Left lung (tissue), 10 donors: Measurements from ENCODE around the gene BAG3. TPM values are rescaled to one million over a fixed set of nuclear protein-coding genes. Genes with fewer than 3 reads are reported as not detected.
"Not testable (repeated sequence)": the region's sequence is repeated elsewhere in the genome, so short reads cannot be mapped to it uniquely, and the experiment has no call there.

ENCODE experiments used
- ATAC-seq: fragments of 200-7000 bp; cut with Tn5 transposase; one replicate; pipeline ENCODE4 v1.9.1; 2020; ENCODE audit warnings: moderate library complexity
- DNase-seq, 4 donors: peaks; one replicate each; pipeline ENCODE4 v3.0.0-alpha.2; 2013 to 2020
- H3K27ac ChIP-seq, 2 donors: fragments of 200-600 bp; sonication (generic) in 1 of 2; one replicate each; pipeline versions ENCODE4 v1.5.0 to v1.8.0; 2020 to 2021
- H3K27me3 ChIP-seq, 2 donors: fragments of 200-600 bp; sonication (generic) in 1 of 2; one replicate each; pipeline versions ENCODE4 v1.5.0 to v1.8.0; 2020 to 2021
- H3K36me3 ChIP-seq, 2 donors: fragments of 200-600 bp; sonication (generic) in 1 of 2; one replicate each; pipeline versions ENCODE4 v1.5.0 to v1.8.0; 2020 to 2021
- H3K4me1 ChIP-seq, 2 donors: fragments of 200-600 bp; one replicate each; pipeline ENCODE4 v1.8.0; 2021
- H3K4me3 ChIP-seq, 2 donors: fragments of 200-600 bp; sonication (generic) in 1 of 2; one replicate each; pipeline versions ENCODE4 v1.5.0 to v1.8.0; 2020 to 2021; ENCODE audit warnings: mild to moderate bottlenecking in 1 of 2
- H3K9me3 ChIP-seq, 2 donors: fragments of 200-600 bp; sonication (generic) in 1 of 2; one replicate each; pipeline versions ENCODE4 v1.5.0 to v1.8.0; 2020 to 2021
- intact Hi-C, 2 donors: fragments of 100-400 bp; cut with DNase I; formaldehyde crosslinking; loops; one replicate each; pipeline versions ENCODE4 v1.11.2 to v1.14.2; 2022
- polyA plus RNA-seq, 6 donors: library from polyadenylated mRNA; unstranded; fragments of 120-200 nt; gene quantifications; one replicate each; pipeline ENCODE4 v1.2.1, GENCODE V29; 2013; ENCODE audit not compliant: insufficient read length in 6 of 6
- total RNA-seq, 2 donors: library from RNA; stranded (reverse); fragmentation: NEBNext Ultra II Directional; extraction: Animal tissue kit (Norgen Biotek cat#: 25700); gene quantifications; one replicate each; pipeline ENCODE4 v1.2.1, GENCODE V29; 2021
- TF ChIP-seq, protein P1 (sequence below), 2 donors: fragments of 200-600 bp; sonication (generic) in 1 of 2; IDR thresholded peaks; one replicate each; pipeline versions ENCODE4 v1.5.0 to v1.8.0; 2021; ENCODE audit warnings: antibody characterized with exemption in 2 of 2
- donor health status: DM: no; HTN: yes; CAD: no.
- donor health status: DM: no; HTN: no; CAD: no.

Gene BAG3
- total and polyA plus RNA-seq, 8 donors, result 15.5 to 49.9 (median 19.6) TPM

DNA sequence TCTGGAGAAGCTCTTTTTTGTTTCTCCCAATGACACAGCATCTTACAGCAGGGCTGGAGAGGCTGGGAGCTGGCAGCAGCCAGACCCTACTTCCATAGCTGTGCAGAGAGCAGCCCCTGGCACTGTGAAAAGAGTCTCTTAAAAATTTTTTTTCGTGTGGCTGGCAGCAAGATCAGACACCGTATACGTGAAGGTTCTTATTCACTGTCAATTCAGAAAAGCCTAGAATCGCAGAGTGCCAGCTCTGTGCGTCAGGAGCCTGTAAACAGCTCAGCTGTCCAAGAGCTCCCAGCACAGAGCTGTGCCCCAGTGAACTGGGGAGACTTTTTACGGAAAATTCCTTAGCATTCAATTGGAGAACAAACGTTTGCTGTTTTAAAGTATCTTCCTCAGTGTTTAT is 6.5 kb downstream of the BAG3 start:
- Histone ChIP-seq H3K27me3 (peaks cover 0 to 5% of the 10 kb centered on the region in 2 donors), H3K4me3 (no peak overlapping the region), H3K27ac (peak overlapping the region; percentile 57 to 82), H3K9me3 (no peaks in the 10 kb centered on the region), H3K36me3 (peaks cover 0 to 15% of the 10 kb centered on the region in 2 donors), H3K4me1 (peaks cover 59 to 85% of the 10 kb centered on the region in 2 donors)
- ATAC-seq (peak; percentile 35), DNase-seq (no peak)
- intact Hi-C loops, result no loop called here
- TF ChIP-seq, protein P1, sequence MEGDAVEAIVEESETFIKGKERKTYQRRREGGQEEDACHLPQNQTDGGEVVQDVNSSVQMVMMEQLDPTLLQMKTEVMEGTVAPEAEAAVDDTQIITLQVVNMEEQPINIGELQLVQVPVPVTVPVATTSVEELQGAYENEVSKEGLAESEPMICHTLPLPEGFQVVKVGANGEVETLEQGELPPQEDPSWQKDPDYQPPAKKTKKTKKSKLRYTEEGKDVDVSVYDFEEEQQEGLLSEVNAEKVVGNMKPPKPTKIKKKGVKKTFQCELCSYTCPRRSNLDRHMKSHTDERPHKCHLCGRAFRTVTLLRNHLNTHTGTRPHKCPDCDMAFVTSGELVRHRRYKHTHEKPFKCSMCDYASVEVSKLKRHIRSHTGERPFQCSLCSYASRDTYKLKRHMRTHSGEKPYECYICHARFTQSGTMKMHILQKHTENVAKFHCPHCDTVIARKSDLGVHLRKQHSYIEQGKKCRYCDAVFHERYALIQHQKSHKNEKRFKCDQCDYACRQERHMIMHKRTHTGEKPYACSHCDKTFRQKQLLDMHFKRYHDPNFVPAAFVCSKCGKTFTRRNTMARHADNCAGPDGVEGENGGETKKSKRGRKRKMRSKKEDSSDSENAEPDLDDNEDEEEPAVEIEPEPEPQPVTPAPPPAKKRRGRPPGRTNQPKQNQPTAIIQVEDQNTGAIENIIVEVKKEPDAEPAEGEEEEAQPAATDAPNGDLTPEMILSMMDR (IDR thresholded peaks at IDR 0.05), result no peak

DNA sequence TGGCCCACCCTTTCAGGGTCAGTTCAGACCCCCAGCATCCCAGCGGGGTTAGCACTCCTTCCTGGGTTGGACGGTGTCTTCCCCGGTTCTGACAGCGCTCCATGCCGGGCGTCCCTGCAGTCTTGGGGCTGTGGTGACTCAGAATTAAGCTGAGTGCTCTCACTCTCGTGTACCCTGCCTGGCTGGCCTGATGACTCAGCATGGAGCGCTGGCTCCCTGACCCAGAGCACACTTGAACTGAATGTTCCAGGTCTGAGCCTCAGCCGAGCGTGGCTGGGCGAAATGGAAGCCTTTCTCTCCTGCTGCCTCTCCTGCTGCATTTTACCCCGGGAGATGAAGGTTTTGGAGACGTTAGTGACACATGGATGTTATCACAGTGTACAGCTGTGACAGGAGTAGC is 7.1 kb downstream of the BAG3 start:
- Histone ChIP-seq H3K27ac (peak overlapping the region; percentile 57 to 82), H3K27me3 (no peaks in the 10 kb centered on the region), H3K36me3 (peaks cover 0 to 15% of the 10 kb centered on the region in 2 donors), H3K9me3 (no peaks in the 10 kb centered on the region), H3K4me3 (no peak overlapping the region), H3K4me1 (peaks cover 55 to 85% of the 10 kb centered on the region in 2 donors)
- ATAC-seq (peak; percentile 89), DNase-seq (peak in 3 of 4 donors; percentile 38 to 92 (median 89))
- intact Hi-C loops, result no loop called here
- TF ChIP-seq, protein P1 (IDR thresholded peaks at IDR 0.05), result no peak

DNA sequence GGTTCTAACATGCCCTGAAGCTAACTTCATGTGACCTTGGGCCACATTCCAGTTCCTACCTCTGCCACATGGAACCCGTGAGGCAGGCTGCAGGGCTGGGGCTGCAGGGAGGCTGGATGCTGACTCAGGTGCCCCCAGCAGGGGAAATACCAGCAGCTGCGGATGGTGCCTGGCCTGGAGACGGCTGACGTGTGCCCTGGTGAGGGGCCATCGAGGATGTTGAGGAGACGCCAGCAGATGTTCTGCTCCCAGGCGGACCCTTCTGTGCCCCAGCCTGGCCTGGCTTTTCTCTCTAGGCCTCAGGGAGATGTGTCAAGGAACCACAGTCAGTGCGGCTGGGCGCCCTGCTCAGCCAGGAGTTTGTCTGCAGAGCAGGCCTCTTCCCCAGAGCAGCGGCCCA is 8.8 kb downstream of the BAG3 start:
- ATAC-seq (no peak), DNase-seq (peak in 1 of 4 donors; percentile 76)
- Histone ChIP-seq H3K36me3 (peaks cover 0 to 15% of the 10 kb centered on the region in 2 donors), H3K27me3 (no peaks in the 10 kb centered on the region), H3K4me1 (peaks cover 58 to 78% of the 10 kb centered on the region in 2 donors), H3K27ac (no peak overlapping the region), H3K9me3 (no peaks in the 10 kb centered on the region), H3K4me3 (no peak overlapping the region)
- TF ChIP-seq, protein P1 (IDR thresholded peaks at IDR 0.05), result no peak
- intact Hi-C loops, result no loop called here

DNA sequence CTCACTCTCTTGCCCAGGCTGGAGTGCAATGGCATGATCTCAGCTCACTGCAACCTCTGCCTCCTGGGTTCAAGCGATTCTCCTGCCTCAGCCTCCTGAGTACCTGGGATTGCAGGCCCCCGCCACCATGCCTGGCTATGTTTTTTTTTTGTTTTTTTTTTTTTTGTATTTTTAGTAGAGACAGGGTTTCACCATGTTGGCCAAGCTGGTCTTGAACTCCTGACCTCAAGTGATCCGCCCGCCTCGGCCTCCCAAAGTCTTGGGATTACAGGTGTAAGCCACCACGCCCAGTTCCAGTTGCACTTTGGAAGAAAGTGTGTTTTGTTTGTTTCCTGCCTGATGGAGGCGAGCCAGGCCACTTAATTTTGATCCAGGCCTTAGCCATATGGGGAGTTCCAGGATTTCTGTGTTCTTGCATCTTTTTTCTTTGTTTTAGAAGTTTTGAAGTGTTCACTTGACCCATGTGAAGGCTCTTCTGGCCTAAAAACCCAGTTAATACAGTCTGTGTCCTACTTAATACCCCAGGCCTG is 11.0 kb downstream of the BAG3 start:
- DNase-seq, H3K9me3 ChIP-seq, H3K36me3 ChIP-seq, intact Hi-C loops, H3K4me3 ChIP-seq, H3K27me3 ChIP-seq: not testable (repeated sequence)
- Histone ChIP-seq H3K4me1 (peaks cover 47 to 75% of the 10 kb centered on the region in 2 donors), H3K27ac (peak overlapping the region in 1 of 2 donors; percentile 49)
- ATAC-seq, result peak; percentile 12

DNA sequence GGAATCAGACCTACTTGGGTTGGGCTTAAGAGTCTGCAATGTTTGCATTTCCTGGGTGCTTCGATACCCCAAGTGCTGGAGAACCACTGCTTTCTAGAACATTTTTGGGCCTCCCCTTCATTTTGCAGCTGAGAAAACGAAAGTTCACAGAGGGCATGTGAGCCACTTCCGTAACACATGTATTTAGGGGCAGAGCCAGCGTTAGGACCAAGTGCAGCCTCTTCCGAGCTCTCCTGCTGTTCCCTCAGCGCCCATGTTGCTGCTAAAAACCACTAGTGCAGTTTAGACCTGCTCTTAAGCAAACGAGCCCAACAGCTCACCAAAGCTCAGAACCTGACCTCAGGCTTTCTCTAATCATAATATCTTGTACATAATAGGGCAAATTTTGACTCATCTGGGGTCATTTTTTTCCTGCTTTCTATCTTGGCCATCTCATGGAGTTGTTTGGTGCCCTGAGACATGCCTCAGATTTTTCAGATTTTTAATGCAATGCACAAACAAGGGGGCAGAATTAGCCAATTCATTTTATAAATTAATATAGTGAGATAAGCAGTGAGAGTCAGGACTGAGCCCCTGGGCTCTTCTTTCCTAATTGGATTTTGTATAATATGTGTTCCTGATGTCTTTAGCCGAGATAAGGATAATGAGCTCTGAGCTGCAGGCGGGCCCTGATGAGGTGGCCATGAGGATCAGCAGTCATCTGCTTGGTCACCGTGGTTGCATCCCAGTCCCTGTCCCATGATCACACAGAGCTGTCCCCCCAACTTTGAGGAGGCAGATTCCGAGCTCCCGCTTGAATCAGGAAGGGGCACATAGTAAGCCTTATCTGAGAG is 12.9 kb downstream of the BAG3 start:
- Histone ChIP-seq H3K4me1 (peaks cover 37 to 73% of the 10 kb centered on the region in 2 donors), H3K4me3 (no peak overlapping the region), H3K27me3 (no peaks in the 10 kb centered on the region), H3K36me3 (peaks cover 0 to 4% of the 10 kb centered on the region in 2 donors), H3K9me3 (no peaks in the 10 kb centered on the region), H3K27ac (peak overlapping the region; percentile 28 to 49)
- TF ChIP-seq, protein P1 (IDR thresholded peaks at IDR 0.05), result no peak
- DNase-seq (no peak), ATAC-seq (peak; percentile 67)
- intact Hi-C loops, result no loop called here
